Measurements from ENCODE around the gene COG5.

COG5 gene

GRCh38 chr7:107387573-107388219 is 176.0 kb downstream of the COG5 start:
- DNase-seq, result no peak

GRCh38 chr7:107387128-107387527 is 176.6 kb downstream of the COG5 start:
- peak; percentile 33 for DNase-seq

- no peak for DNase-seq
Observed at GRCh38 chr7:107386548-107387102, 177.1 kb downstream of the COG5 start.

GRCh38 chr7:107384025-107384424 is 179.7 kb downstream of the COG5 start:
- no peak for DNase-seq

- DNase-seq, result no peak
Observed at GRCh38 chr7:107383203-107383602, 180.5 kb downstream of the COG5 start.

- no peak for DNase-seq
Observed at GRCh38 chr7:107381453-107381852, 182.3 kb downstream of the COG5 start.

GRCh38 chr7:107373354-107373753 is 190.4 kb downstream of the COG5 start:
- no peak for DNase-seq

- no peak for DNase-seq
Observed at GRCh38 chr7:107372298-107372697, 191.4 kb downstream of the COG5 start.

GRCh38 chr7:107370816-107371215 is 192.9 kb downstream of the COG5 start:
- DNase-seq, result no peak

- DNase-seq, result no peak
Observed at GRCh38 chr7:107364787-107365186, 198.9 kb downstream of the COG5 start.

GRCh38 chr7:107359520-107360316 is 204.0 kb downstream of the COG5 start:
- no peak for DNase-seq

- DNase-seq, result no peak
Observed at GRCh38 chr7:107355616-107356015, 208.1 kb downstream of the COG5 start.

- DNase-seq, result no peak
Observed at GRCh38 chr7:107354640-107355039, 209.1 kb downstream of the COG5 start.

GRCh38 chr7:107353701-107354100 is 210.0 kb downstream of the COG5 start:
- no peak for DNase-seq

- no peak for DNase-seq
Observed at GRCh38 chr7:107345898-107346297, 217.8 kb downstream of the COG5 start.

- no peak for DNase-seq
Observed at GRCh38 chr7:107344799-107345198, 218.9 kb downstream of the COG5 start.

GRCh38 chr7:107344286-107344685 is 219.4 kb downstream of the COG5 start:
- DNase-seq, result no peak

GRCh38 chr7:107338080-107338479 is 225.6 kb downstream of the COG5 start:
- no peak for DNase-seq

- DNase-seq, result no peak
Observed at GRCh38 chr7:107332488-107333269, 231.0 kb downstream of the COG5 start.

- no peak for DNase-seq
Observed at GRCh38 chr7:107330478-107330877, 233.2 kb downstream of the COG5 start.

GRCh38 chr7:107327986-107328569 is 235.6 kb downstream of the COG5 start:
- DNase-seq, result no peak

- DNase-seq, result no peak
Observed at GRCh38 chr7:107326061-107326460, 237.7 kb downstream of the COG5 start.

GRCh38 chr7:107322015-107322414 is 241.7 kb downstream of the COG5 start:
- DNase-seq, result no peak
